Astrocyte of the spinal cord (primary cell): ENCODE measurements around the gene PHLDB1.

Experiments
- DNase-seq: peaks from one replicate; pipeline ENCODE4 v3.0.0; 2011; ENCODE audit warnings: low read depth, low spot score
- H3K4me3 ChIP-seq: 2 replicates; pipeline ENCODE4 v1.5.1; 2011; ENCODE audit warnings: low read depth, mild to moderate bottlenecking, low read length, moderate library complexity
- in situ Hi-C: cut with HindIII; loops from 2 replicates; pipeline ENCODE4 v1.10.0; 2017; ENCODE audit warnings: low sequenced_read_pairs
- TF ChIP-seq, protein P1 (sequence below): IDR thresholded peaks from 2 replicates; pipeline ENCODE4 v1.5.1; 2012; ENCODE audit warnings: low read depth, mild to moderate bottlenecking, low read length, inconsistent platforms

Gene PHLDB1

GRCh38 chr11:118653684-118654390, 46.4 kb downstream of the PHLDB1 start:
- in situ Hi-C loops: no loop called here
- TF ChIP-seq, protein P1, sequence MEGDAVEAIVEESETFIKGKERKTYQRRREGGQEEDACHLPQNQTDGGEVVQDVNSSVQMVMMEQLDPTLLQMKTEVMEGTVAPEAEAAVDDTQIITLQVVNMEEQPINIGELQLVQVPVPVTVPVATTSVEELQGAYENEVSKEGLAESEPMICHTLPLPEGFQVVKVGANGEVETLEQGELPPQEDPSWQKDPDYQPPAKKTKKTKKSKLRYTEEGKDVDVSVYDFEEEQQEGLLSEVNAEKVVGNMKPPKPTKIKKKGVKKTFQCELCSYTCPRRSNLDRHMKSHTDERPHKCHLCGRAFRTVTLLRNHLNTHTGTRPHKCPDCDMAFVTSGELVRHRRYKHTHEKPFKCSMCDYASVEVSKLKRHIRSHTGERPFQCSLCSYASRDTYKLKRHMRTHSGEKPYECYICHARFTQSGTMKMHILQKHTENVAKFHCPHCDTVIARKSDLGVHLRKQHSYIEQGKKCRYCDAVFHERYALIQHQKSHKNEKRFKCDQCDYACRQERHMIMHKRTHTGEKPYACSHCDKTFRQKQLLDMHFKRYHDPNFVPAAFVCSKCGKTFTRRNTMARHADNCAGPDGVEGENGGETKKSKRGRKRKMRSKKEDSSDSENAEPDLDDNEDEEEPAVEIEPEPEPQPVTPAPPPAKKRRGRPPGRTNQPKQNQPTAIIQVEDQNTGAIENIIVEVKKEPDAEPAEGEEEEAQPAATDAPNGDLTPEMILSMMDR: no peak
- H3K4me3 ChIP-seq: no peak overlapping the region
- DNase-seq: no peak

DNA sequence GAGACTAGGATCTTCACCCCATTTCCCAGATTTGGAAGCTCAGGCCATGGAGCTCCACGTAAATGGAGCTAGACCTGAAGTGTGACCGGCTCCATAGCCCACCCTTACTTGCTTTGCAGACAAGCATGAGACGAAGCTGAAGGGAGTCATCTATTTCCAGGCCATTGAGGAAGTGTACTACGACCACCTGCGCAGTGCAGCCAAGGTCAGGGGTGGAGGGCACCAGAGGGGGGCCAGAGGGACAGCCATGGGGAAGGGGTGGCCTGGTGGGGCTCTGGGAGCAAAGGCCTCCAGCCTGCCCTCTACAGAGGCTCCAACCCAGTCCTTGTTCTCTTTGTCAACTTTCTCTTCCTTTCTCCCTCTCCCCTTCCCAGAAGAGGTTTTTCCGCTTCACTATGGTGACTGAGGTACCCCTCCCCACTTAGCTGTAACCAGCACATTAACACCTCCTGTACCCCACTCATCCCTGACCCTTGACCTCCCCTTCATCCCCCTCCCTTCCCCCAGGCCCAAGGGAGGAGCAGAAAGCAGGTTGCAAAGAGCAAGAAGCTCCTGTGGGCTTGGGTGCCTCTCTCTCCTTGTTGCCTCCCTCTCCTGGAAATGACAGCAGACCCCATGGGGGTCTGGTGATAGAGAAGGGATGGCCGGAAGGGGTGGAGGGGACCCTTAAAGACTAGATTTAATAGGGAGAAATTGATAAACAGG, 48.2 kb downstream of the PHLDB1 start:
- no peak for DNase-seq
- TF ChIP-seq, protein P1: no peak
- in situ Hi-C loops: no loop called here
- no peak overlapping the region for H3K4me3 ChIP-seq

DNA sequence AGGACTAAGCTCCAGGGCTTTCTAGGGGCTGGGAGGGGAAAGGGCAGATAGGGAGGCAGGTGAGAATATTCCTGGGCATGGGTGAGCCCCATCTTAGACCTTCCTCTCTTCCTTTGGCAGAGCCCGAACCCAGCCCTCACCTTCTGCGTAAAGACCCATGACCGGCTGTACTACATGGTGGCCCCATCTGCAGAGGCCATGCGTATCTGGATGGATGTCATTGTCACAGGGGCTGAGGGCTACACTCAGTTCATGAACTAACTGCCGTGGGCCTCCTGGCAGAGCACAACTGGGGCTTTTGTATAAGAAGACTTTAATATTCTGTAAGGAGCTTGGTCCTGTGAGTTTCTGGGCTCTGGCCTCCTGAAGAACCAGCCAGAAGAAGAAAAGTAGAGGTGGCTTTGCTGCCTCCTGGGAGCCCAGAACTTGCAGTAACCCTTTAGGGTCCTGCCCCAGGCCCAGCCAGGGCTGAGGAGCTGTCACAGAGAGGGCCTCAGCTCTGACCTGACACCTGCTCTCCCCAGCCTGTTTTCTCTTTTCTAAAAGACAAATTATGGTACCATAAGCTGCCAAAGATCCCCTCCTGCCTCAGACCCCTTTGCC, 49.2 kb downstream of the PHLDB1 start:
- H3K4me3 ChIP-seq: no peak overlapping the region
- TF ChIP-seq, protein P1: no peak
- in situ Hi-C loops: no loop called here
- DNase-seq: no peak

DNA sequence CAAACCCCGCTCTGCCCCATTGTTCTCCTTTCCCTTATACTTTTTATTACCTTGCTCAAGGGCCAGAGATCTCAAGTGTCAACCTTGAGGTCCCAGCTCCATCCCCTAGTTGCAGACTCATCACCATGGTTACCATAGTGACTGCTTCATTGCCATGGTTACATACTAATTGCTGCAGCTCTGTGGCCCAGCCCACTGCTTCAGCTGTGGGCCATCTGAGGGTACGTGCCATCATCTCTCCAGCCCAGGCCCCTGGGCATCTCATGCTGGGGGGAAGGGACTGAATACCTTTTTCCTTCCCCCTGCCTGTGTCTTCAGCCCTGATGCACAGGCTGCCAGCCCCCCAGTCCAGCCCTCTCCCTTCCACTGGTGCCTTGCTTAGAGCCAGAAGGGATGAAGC, 49.8 kb downstream of the PHLDB1 start:
- no peak for DNase-seq
- no peak overlapping the region for H3K4me3 ChIP-seq
- in situ Hi-C loops: no loop called here
- TF ChIP-seq, protein P1: no peak

- TF ChIP-seq, protein P1: no peak
- in situ Hi-C loops: no loop called here
- H3K4me3 ChIP-seq: no peak overlapping the region
- DNase-seq: no peak
These were observed 50.5 kb downstream of the PHLDB1 start for GRCh38 chr11:118657709-118658428.
